HL-60/S4 (cell line): ENCODE data around the gene COG7.
"Not testable (repeated sequence)": the region's sequence is repeated elsewhere in the genome, so short reads cannot be mapped to it uniquely, and the experiment has no call there.

Experiments
- in situ Hi-C: fragments of 300-500 bp; cut with MboI; formaldehyde crosslinking; loops from 2 replicates; pipeline ENCODE4 v1.14.3; 2022; ENCODE audit warnings: low sequenced_read_pairs

COG7 gene

GRCh38 chr16:23367564-23367963, 85.4 kb downstream of the COG7 start:
- in situ Hi-C loops = no loop called here

DNA sequence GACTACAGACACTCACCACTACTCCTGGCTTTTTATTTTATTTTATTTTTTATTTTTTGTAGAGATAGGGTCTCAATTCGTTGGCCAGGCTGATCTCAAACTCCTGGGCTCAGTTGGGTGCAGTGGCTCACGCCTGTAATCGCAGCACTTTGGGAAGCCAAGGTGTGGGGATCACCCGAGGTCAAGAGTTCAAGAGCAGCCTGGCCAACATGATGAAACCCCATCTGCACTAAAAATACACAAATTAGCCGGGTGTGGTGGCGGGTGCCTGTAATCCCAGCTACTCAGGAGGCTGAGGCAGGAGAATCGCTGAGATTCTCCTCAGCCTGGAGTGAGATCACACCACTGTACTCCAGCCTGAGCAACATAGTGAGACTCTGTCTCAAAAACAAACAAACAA, 86.6 kb downstream of the COG7 start:
- in situ Hi-C loops = not testable (repeated sequence)

GRCh38 chr16:23365602-23366240, 87.3 kb downstream of the COG7 start:
- in situ Hi-C loops = no loop called here

- in situ Hi-C loops = no loop called here
These were observed 90.3 kb downstream of the COG7 start for GRCh38 chr16:23362460-23363317.

GRCh38 chr16:23359092-23359760, 93.8 kb downstream of the COG7 start:
- in situ Hi-C loops = no loop called here

GRCh38 chr16:23357761-23358290, 95.2 kb downstream of the COG7 start:
- in situ Hi-C loops = no loop called here

GRCh38 chr16:23356941-23357340, 96.0 kb downstream of the COG7 start:
- in situ Hi-C loops = no loop called here

- in situ Hi-C loops = no loop called here
These were observed 97.8 kb downstream of the COG7 start for GRCh38 chr16:23355106-23355670.

GRCh38 chr16:23354246-23354645, 98.7 kb downstream of the COG7 start:
- in situ Hi-C loops = no loop called here

DNA sequence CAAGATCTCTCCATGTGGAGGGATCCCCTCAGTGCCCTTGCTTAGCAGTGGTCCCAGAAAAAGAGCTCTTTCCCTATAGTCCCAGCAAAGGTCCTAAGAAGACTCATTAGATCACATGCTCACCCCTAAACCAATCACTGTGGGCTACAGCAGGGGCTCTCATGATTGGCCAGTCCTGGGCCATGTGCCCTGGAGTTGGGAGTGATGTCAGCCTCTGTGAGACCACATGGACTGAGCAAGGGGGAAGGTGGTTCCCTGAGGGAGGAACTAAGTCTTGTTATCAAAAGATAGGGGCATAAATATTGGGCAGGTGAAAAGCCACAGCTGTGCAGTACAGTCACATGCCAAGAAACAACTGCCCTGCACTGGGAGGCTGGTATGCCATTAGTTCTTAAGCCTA, 99.5 kb downstream of the COG7 start:
- in situ Hi-C loops = no loop called here

- in situ Hi-C loops = no loop called here
These were observed 101.6 kb downstream of the COG7 start for GRCh38 chr16:23351360-23351759.

DNA sequence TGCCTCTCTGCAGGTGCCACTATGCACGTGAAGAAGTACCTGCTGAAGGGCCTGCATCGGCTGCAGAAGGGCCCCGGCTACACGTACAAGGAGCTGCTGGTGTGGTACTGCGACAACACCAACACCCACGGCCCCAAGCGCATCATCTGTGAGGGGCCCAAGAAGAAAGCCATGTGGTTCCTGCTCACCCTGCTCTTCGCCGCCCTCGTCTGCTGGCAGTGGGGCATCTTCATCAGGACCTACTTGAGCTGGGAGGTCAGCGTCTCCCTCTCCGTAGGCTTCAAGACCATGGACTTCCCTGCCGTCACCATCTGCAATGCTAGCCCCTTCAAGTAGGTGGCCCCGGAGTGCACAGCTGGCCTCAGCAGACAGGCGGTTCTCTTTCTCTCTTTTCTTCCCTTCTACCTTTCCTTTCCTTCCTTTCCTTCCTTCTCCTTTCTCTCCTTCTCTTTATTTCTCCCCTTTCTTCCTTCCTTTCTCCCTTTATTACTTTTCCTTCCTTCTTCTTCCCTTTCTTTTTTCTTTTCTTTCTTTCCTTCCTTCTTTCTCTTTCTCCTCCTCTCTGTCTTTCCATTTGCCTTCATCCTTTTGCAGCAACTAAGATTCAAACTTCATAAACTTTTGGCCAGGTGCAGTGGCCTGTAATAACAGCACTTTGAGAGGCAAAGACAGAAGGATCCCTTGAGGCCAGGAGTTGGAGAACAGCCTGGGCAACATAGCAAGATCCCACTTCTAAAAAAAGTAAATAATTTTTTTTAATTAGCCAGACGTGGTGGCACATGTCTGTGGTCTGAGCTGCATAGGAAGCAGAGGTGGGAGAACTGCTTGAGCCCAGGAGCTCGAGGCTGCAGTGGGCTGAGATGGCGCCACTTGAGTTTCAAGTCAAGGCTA, 104.2 kb downstream of the COG7 start:
- in situ Hi-C loops = no loop called here

GRCh38 chr16:23345237-23345636, 107.8 kb downstream of the COG7 start:
- in situ Hi-C loops = no loop called here

- in situ Hi-C loops = no loop called here
These were observed 109.1 kb downstream of the COG7 start for GRCh38 chr16:23343643-23344612.

GRCh38 chr16:23342083-23342640, 110.8 kb downstream of the COG7 start:
- in situ Hi-C loops = no loop called here

DNA sequence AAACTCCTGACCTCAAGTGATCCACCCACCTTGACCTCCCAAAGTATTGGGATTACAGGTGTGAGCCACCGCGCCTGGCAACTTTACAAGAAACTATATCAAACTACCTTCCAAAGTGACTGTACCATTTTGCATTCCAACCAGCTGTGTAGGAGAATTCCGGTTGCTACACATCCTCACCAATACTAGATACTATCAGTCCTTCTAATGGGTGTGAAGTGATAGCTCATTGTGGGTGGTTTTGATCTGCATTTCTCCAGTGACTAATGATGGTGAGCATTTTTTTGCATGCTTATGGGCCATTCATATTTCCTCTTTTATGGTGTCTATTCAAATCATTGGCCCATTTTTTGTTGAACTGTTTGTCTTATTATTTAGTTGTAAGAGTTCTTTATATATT, 113.2 kb downstream of the COG7 start:
- in situ Hi-C loops = no loop called here
